T-cell (primary cell): Measurements from ENCODE around the gene ANKIB1. TPM values are rescaled to one million over a fixed set of nuclear protein-coding genes. Genes with fewer than 3 reads are reported as not detected.

Experiments used
- ATAC-seq, 4 experiments: fragments of 200-7000 bp in 3 of 4; fragments of 150-1000 bp in 1 of 4; cut with Tn5 transposase; replicated peaks in 1 of 4; 1 replicate in 3 of 4; 2 replicates in 1 of 4; pipeline ENCODE4 v1.10.0; 2021; ENCODE audit warnings: moderate library complexity in 3 of 4, mild to moderate bottlenecking in 2 of 4, moderate number of reproducible peaks in 1 of 4
- CTCF ChIA-PET, 2 donors: fragments of 300-600 bp; sonication (Branson Sonifier 250); formaldehyde crosslinking; loops; one replicate each; lab custom pipeline; 2022; ENCODE audit warnings: antibody characterized with exemption in 2 of 2; lab: Charles Lee
- POLR2A ChIA-PET, 2 donors: fragments of 300-600 bp; sonication (Branson Sonifier 250); formaldehyde crosslinking; loops; one replicate each; lab custom pipeline; 2022; ENCODE audit warnings: antibody characterized with exemption in 2 of 2; lab: Charles Lee
- DNase-seq, 35 experiments: peaks; one replicate each; pipeline versions ENCODE4 v3.0.0 to v3.0.0-alpha.2; 2013 to 2023
- H3K27ac ChIP-seq: one replicate; pipeline ENCODE4 v1.5.1; 2013; ENCODE audit warnings: low read length
- H3K27me3 ChIP-seq, 2 experiments: replicated peaks in 1 of 2; 1 replicate in 1 of 2; 2 replicates in 1 of 2; pipeline versions ENCODE4 v1.6.1 to v1.7.0; 2013; ENCODE audit warnings: low read length in 1 of 2, mixed read lengths in 1 of 2; ENCODE audit not compliant: control insufficient read depth in 2 of 2, insufficient read depth in 2 of 2; ENCODE audit errors: extremely low read depth in 1 of 2
- H3K36me3 ChIP-seq, 2 donors: 1 replicate in 1 of 2; 2 replicates in 1 of 2; pipeline versions ENCODE4 v1.6.1 to v1.7.0; 2013; ENCODE audit warnings: low read length in 1 of 2; ENCODE audit not compliant: control insufficient read depth in 2 of 2, insufficient read depth in 1 of 2; ENCODE audit errors: extremely low read depth in 1 of 2
- H3K4me1 ChIP-seq, 2 experiments: 1 replicate in 1 of 2; 2 replicates in 1 of 2; pipeline versions ENCODE4 v1.6.1 to v1.7.0; 2013; ENCODE audit warnings: low read length in 2 of 2, mixed read lengths in 1 of 2; ENCODE audit not compliant: insufficient read depth in 2 of 2, control insufficient read depth in 1 of 2; ENCODE audit errors: extremely low read depth in 1 of 2
- H3K4me3 ChIP-seq, 2 donors: 1 replicate in 1 of 2; 2 replicates in 1 of 2; pipeline versions ENCODE4 v1.5.1 to v1.7.0; 2013; ENCODE audit warnings: mild to moderate bottlenecking in 2 of 2, low read length in 1 of 2, moderate library complexity in 1 of 2; ENCODE audit not compliant: control insufficient read depth in 1 of 2; ENCODE audit errors: extremely low read depth in 1 of 2
- H3K9me3 ChIP-seq: 2 replicates; pipeline ENCODE4 v1.7.0; 2013
- H3K27ac Mint-ChIP-seq, 2 donors: one replicate each; pipeline ENCODE4 v1.8.0; 2020 to 2021; ENCODE audit warnings: mild to moderate bottlenecking in 2 of 2, mixed read lengths in 2 of 2
- H3K27me3 Mint-ChIP-seq, 2 donors: one replicate each; pipeline ENCODE4 v1.8.0; 2021 to 2022; ENCODE audit warnings: mixed read lengths in 2 of 2
- H3K36me3 Mint-ChIP-seq: one replicate; pipeline ENCODE4 v1.8.0; 2021; ENCODE audit warnings: mixed read lengths
- H3K4me1 Mint-ChIP-seq, 3 donors: one replicate each; pipeline ENCODE4 v1.8.0; 2020 to 2022; ENCODE audit warnings: mixed read lengths in 3 of 3, mild to moderate bottlenecking in 1 of 3
- H3K4me3 Mint-ChIP-seq, 3 donors: one replicate each; pipeline ENCODE4 v1.8.0; 2020 to 2022; ENCODE audit warnings: mild to moderate bottlenecking in 3 of 3, mixed read lengths in 3 of 3, moderate library complexity in 3 of 3
- H3K9me3 Mint-ChIP-seq, 3 donors: one replicate each; pipeline ENCODE4 v1.8.0; 2020 to 2022; ENCODE audit warnings: mixed read lengths in 3 of 3
- WGBS: methylation state at CpG from one replicate; pipeline ENCODE4 v1.1.5; 2013; ENCODE audit warnings: missing lambda C conversion rate; ENCODE audit not compliant: insufficient coverage; 5-methylcytosine and 5-hydroxymethylcytosine counted together
- total RNA-seq, 35 experiments: library from RNA in 6 of 35; stranded (reverse) in 6 of 35; fragments of 120-200 nt in 1 of 35; gene quantifications; one replicate each; pipeline versions ENCODE4 v1.2.1 to v1.2.4 and lab custom pipeline; 2013 to 2026

The ANKIB1 gene
- total RNA-seq, 5 donors from 2014 or later (not counting 1 experiment from before 2014, with no cell fraction given): 59.8 to 86.0 (median 62.5) TPM

DNA sequence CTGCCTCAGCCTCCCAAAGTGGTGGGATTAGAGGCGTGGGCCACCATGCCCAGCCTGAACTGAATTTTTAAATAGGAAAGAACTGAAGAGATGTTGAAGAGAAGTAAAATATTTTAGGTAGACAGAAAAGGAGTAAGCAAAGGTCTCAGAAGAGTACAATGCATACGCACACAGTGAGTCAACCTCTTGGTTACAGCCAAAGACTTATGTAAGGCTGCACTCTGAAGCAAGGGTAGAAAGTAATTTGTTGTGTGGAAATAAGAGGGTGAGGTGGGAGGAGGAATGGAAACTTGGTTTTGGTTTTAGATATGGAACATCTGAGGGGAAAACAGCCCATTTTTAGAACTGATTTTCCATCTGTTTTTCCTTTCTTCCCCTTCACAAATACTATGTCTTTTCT lies 17.7 kb upstream of the ANKIB1 start:
- Mint-ChIP-seq H3K27me3 (no peaks in the 10 kb centered on the region), H3K27ac (no peak overlapping the region), H3K4me1 (no peaks in the 10 kb centered on the region), H3K9me3 (peaks cover 3 to 4% (median 4%) of the 10 kb centered on the region in 3 donors), H3K4me3 (no peak overlapping the region), H3K36me3 (peaks cover 57% of the 10 kb centered on the region)
- Histone ChIP-seq H3K27me3 (no peaks in the 10 kb centered on the region), H3K4me1 (no peaks in the 10 kb centered on the region), H3K9me3 (no peaks in the 10 kb centered on the region), H3K36me3 (peaks cover 3 to 57% of the 10 kb centered on the region in 2 donors), H3K4me3 (no peak overlapping the region), H3K27ac (no peak overlapping the region)
- WGBS: 83% methylated on average over 1 of the region's 2 CpGs
- DNase-seq (no peak), ATAC-seq (no peak)
- POLR2A ChIA-PET: no interaction called here
- CTCF ChIA-PET: no interaction called here

DNA sequence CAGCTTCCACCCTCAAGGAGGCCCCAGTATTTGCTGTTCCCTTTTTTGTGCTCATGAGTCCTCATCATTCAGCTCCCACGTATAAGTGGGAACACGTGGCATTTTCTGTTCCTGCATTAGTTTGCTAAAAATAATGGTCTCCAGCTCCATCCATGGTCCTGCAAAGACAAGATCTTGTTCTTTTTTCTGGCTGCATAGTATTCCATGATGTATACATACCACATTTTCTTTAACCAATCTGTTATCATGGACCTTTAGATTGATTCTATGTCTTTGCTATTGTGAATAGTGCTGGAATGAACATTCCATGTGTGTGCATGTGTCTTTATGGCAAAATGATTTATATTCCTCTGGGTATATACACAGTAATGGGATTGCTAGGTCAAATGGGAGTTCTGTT lies 17.0 kb upstream of the ANKIB1 start:
- ChIA-PET CTCF (no interaction called here), POLR2A (no interaction called here)
- 100% methylated on average over 1 of the region's 2 CpGs for WGBS
- DNase-seq: no peak
- Histone ChIP-seq H3K36me3 (peaks cover 3 to 56% of the 10 kb centered on the region in 2 donors), H3K9me3 (no peaks in the 10 kb centered on the region), H3K27me3 (no peaks in the 10 kb centered on the region), H3K4me3 (no peak overlapping the region), H3K4me1 (no peaks in the 10 kb centered on the region), H3K27ac (no peak overlapping the region)
- Mint-ChIP-seq H3K36me3 (peaks cover 60% of the 10 kb centered on the region), H3K27ac (no peak overlapping the region), H3K4me1 (no peaks in the 10 kb centered on the region), H3K4me3 (no peak overlapping the region), H3K27me3 (no peaks in the 10 kb centered on the region), H3K9me3 (peaks cover 3 to 4% (median 4%) of the 10 kb centered on the region in 3 donors)
- no peak for ATAC-seq

GRCh38 chr7:92230547-92230946 lies 15.2 kb upstream of the ANKIB1 start:
- Histone ChIP-seq H3K27ac (no peak overlapping the region), H3K4me3 (no peak overlapping the region), H3K36me3 (peaks cover 0 to 53% of the 10 kb centered on the region in 2 donors), H3K27me3 (no peaks in the 10 kb centered on the region), H3K4me1 (no peaks in the 10 kb centered on the region), H3K9me3 (no peaks in the 10 kb centered on the region)
- CTCF ChIA-PET: interaction anchor here in 1 of 2 donors (0.5 kb wide), 1 partner anchor 216 kb away, joined by 5 read pairs; no protein-coding TSS in a partner anchor
- DNase-seq (no peak), ATAC-seq (no peak)
- Mint-ChIP-seq H3K27ac (no peak overlapping the region), H3K27me3 (no peaks in the 10 kb centered on the region), H3K36me3 (peaks cover 67% of the 10 kb centered on the region), H3K4me1 (no peaks in the 10 kb centered on the region), H3K4me3 (no peak overlapping the region), H3K9me3 (peaks cover 3 to 4% (median 4%) of the 10 kb centered on the region in 3 donors)
- 90% methylated on average over 1 of the region's 2 CpGs for WGBS
- POLR2A ChIA-PET: interaction anchor here in 1 of 2 donors (0.7 kb wide), 1 partner anchor 9 kb away, joined by 3 read pairs; no protein-coding TSS in a partner anchor

DNA sequence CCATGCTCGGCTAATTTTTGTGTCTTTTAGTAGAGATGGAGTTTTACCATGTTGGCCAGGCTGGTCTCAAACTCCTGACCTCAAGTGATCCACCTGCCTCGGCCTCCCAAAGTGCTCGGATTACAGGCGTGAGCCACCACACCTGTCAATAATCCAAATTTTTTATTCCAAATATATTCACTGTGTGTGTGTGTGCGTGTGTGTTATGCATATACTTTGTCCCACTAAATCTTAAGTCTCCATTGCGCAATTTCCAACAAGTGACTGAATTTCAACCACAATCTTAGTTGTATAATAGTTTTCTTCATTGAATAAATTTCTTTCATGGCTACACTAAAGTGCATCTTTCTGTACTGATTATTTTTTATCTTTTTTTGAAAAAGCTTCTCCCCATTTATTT lies 2.8 kb upstream of the ANKIB1 start:
- Mint-ChIP-seq H3K27ac (no peak overlapping the region), H3K4me1 (peaks cover 39 to 52% (median 44%) of the 10 kb centered on the region in 3 donors)
- CTCF ChIA-PET: interaction anchor here in 1 of 2 donors (1.3 kb wide), 1 partner anchor 205 kb away, joined by 3 read pairs; the partner anchor contains the start of gene GATAD1

DNA sequence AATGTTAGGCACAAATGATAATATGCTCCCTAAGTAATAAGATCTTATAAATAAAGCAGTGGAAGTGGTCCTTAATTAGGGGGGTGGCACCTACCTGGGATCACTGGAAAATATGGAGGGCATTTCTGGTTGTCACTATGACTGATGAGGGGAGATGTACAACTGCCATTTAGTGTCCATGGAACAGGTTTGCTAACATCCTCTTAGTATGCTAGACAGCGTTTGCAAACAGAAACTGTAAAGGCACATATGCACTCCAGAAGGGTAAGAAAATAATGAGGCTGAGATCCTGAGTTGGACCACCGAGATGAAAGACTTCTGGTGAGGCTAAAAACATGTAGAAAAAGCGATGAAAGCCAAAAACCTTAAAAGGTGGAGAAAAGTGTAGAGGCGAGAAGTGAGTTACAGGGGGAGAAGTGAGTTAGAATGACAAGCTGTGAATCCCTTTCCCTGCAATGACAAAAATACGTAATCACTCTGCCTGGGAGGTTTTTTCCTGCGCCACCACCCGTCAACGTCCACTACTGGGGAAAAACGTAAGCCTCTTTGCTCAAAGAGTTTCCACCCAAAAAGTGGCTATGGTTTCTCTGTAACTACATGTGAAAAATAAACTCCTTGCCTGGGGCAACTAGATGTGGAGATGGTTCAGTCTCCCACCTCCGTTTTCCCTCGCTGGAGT lies 827 bp upstream of the ANKIB1 start:
- H3K36me3 Mint-ChIP-seq: peaks cover 7% of the 10 kb centered on the region
- peak overlapping the region; percentile 95 to 99 (median 99) for H3K4me3 Mint-ChIP-seq
- Histone ChIP-seq H3K36me3 (peaks cover 0 to 6% of the 10 kb centered on the region in 2 donors), H3K4me1 (peaks cover 10 to 25% of the 10 kb centered on the region in 2 experiments), H3K27me3 (no peaks in the 10 kb centered on the region), H3K9me3 (no peaks in the 10 kb centered on the region), H3K4me3 (peak overlapping the region; percentile 61 to 89), H3K27ac (peak overlapping the region; percentile 87)
- ChIA-PET POLR2A (interaction anchor here in 1 of 2 donors (0.6 to 1.6 kb wide), 4 partner anchors 185 to 872 kb away, joined by 3 to 5 read pairs (median 4); partner anchors contain the start of genes PEX1 and RBM48), CTCF (interaction anchor here in 1 of 2 donors (1.0 to 3.0 kb wide), 3 partner anchors 66 to 284 kb away, joined by 3 to 31 read pairs (median 3); partner anchors contain the start of genes GATAD1, LRRD1, PEX1 and RBM48)
- peak in 2 of 4 experiments; percentile 0 to 9 for ATAC-seq
- 0% methylated on average over 5 of the region's 11 CpGs for WGBS
- H3K27ac Mint-ChIP-seq: peak overlapping the region; percentile 98
- H3K9me3 Mint-ChIP-seq: no peaks in the 10 kb centered on the region
- peaks cover 45 to 55% (median 54%) of the 10 kb centered on the region in 3 donors for H3K4me1 Mint-ChIP-seq
- peak in 15 of 35 experiments; percentile 1 to 61 (median 14) for DNase-seq
- H3K27me3 Mint-ChIP-seq: no peaks in the 10 kb centered on the region

More for the DNA sequence above, 2.8 kb upstream of the ANKIB1 start:
- Histone ChIP-seq H3K4me3 (no peak overlapping the region), H3K9me3 (no peaks in the 10 kb centered on the region), H3K4me1 (peaks cover 10 to 20% of the 10 kb centered on the region in 2 experiments), H3K27ac (no peak overlapping the region), H3K27me3 (no peaks in the 10 kb centered on the region), H3K36me3 (peaks cover 0 to 15% of the 10 kb centered on the region in 2 donors)
- DNase-seq (no peak), ATAC-seq (no peak)
- H3K4me3 Mint-ChIP-seq: peak overlapping the region in 1 of 3 donors; percentile 31
- WGBS: no CpG with 5 or more reads among the region's 6 CpGs
- POLR2A ChIA-PET: interaction anchor here in 1 of 2 donors (0.6 kb wide), 1 partner anchor 286 kb away, joined by 3 read pairs; the partner anchor contains the start of gene RBM48
- peaks cover 18% of the 10 kb centered on the region for H3K36me3 Mint-ChIP-seq
- no peaks in the 10 kb centered on the region for H3K9me3 Mint-ChIP-seq
- H3K27me3 Mint-ChIP-seq: no peaks in the 10 kb centered on the region
